ENCODE results near the gene PLA2G2A. TPM values are rescaled to one million over a fixed set of nuclear protein-coding genes. Genes with fewer than 3 reads are reported as not detected.

PLA2G2A gene
- total and polyA plus RNA-seq, 7 donors: 72.3 to 1,282 (median 158) TPM

- Histone ChIP-seq H3K4me1 (no peaks in the 10 kb centered on the region), H3K27ac (no peak overlapping the region), H3K36me3 (no peaks in the 10 kb centered on the region), H3K27me3 (peaks cover 0 to 4% (median 0%) of the 10 kb centered on the region in 3 donors), H3K4me3 (no peak overlapping the region), H3K9me3 (no peaks in the 10 kb centered on the region)
- DNase-seq: no peak
- intact Hi-C loops (cut with DNase I): no loop called here
- no peak for TF ChIP-seq CTCF (IDR thresholded peaks at IDR 0.05)
- TF ChIP-seq POLR2AphosphoS5 (IDR thresholded peaks at IDR 0.05): no peak
- no peak for TF ChIP-seq EP300 (IDR thresholded peaks at IDR 0.05)
- no peak for TF ChIP-seq POLR2A (IDR thresholded peaks at IDR 0.05)
- WGBS, 2 donors: 72 to 77% methylated on average over 4 of the region's 4 CpGs
These were observed 21.6 kb downstream of the PLA2G2A start for GRCh38 chr1:19957779-19958178.

- Histone ChIP-seq H3K4me3 (no peak overlapping the region), H3K9me3 (no peaks in the 10 kb centered on the region), H3K36me3 (no peaks in the 10 kb centered on the region), H3K27ac (no peak overlapping the region), H3K27me3 (peaks cover 0 to 4% (median 0%) of the 10 kb centered on the region in 3 donors), H3K4me1 (no peaks in the 10 kb centered on the region)
- no peak for DNase-seq
- TF ChIP-seq POLR2AphosphoS5 (IDR thresholded peaks at IDR 0.05): no peak
- TF ChIP-seq CTCF (IDR thresholded peaks at IDR 0.05): no peak
- no peak for TF ChIP-seq POLR2A (IDR thresholded peaks at IDR 0.05)
- TF ChIP-seq EP300 (IDR thresholded peaks at IDR 0.05): no peak
- 49 to 66% methylated on average over 11 of the region's 11 CpGs for WGBS, 2 donors
- intact Hi-C loops (cut with DNase I): no loop called here
These were observed 23.8 kb downstream of the PLA2G2A start for GRCh38 chr1:19955534-19956170.

- 86 to 93% methylated on average over 2 of the region's 2 CpGs for WGBS, 2 donors
- Histone ChIP-seq H3K9me3 (no peaks in the 10 kb centered on the region), H3K36me3 (no peaks in the 10 kb centered on the region), H3K27ac (no peak overlapping the region), H3K27me3 (peaks cover 0 to 4% (median 0%) of the 10 kb centered on the region in 3 donors), H3K4me1 (no peaks in the 10 kb centered on the region), H3K4me3 (no peak overlapping the region)
- no peak for DNase-seq
- TF ChIP-seq POLR2AphosphoS5 (IDR thresholded peaks at IDR 0.05): no peak
- TF ChIP-seq CTCF (IDR thresholded peaks at IDR 0.05): no peak
- no peak for TF ChIP-seq POLR2A (IDR thresholded peaks at IDR 0.05)
- no peak for TF ChIP-seq EP300 (IDR thresholded peaks at IDR 0.05)
- intact Hi-C loops (cut with DNase I): no loop called here
These were observed 25.4 kb downstream of the PLA2G2A start for GRCh38 chr1:19954059-19954458.

GRCh38 chr1:19949016-19949415, 30.4 kb downstream of the PLA2G2A start:
- Histone ChIP-seq H3K27me3 (no peaks in the 10 kb centered on the region), H3K4me1 (no peaks in the 10 kb centered on the region), H3K36me3 (no peaks in the 10 kb centered on the region), H3K9me3 (no peaks in the 10 kb centered on the region), H3K4me3 (no peak overlapping the region), H3K27ac (no peak overlapping the region)
- 52 to 62% methylated on average over 2 of the region's 2 CpGs for WGBS, 2 donors
- TF ChIP-seq POLR2A (IDR thresholded peaks at IDR 0.05) (no peak), CTCF (IDR thresholded peaks at IDR 0.05) (no peak), EP300 (IDR thresholded peaks at IDR 0.05) (no peak), POLR2AphosphoS5 (IDR thresholded peaks at IDR 0.05) (no peak)
- intact Hi-C loops (cut with DNase I): no loop called here
- DNase-seq: no peak

GRCh38 chr1:19946971-19947370, 32.4 kb downstream of the PLA2G2A start:
- H3K36me3 ChIP-seq: no peaks in the 10 kb centered on the region
- H3K4me1 ChIP-seq: no peaks in the 10 kb centered on the region
- H3K27ac ChIP-seq: no peak overlapping the region
- intact Hi-C loops (cut with DNase I): no loop called here
- no peak for DNase-seq
- no peaks in the 10 kb centered on the region for H3K27me3 ChIP-seq
- no peak for TF ChIP-seq EP300 (IDR thresholded peaks at IDR 0.05)
- TF ChIP-seq POLR2AphosphoS5 (IDR thresholded peaks at IDR 0.05): no peak
- no peak for TF ChIP-seq POLR2A (IDR thresholded peaks at IDR 0.05)
- no peak for TF ChIP-seq CTCF (IDR thresholded peaks at IDR 0.05)
- 74 to 78% methylated on average over 3 of the region's 3 CpGs for WGBS, 2 donors
- no peaks in the 10 kb centered on the region for H3K9me3 ChIP-seq
- no peak overlapping the region for H3K4me3 ChIP-seq
